GM12878 (cell line): ENCODE measurements around the gene DUOXA2. TPM values are rescaled to one million over a fixed set of nuclear protein-coding genes. Genes with fewer than 3 reads are reported as not detected.

Source experiments
- ATAC-seq: fragments of 200-7000 bp; cut with Tn5 transposase; 3 replicates; pipeline ENCODE4 v1.9.1; 2020; ENCODE audit warnings: mild to moderate bottlenecking, moderate library complexity
- BruUV-seq: library from RNA; stranded (reverse); fragments of 400-500 nt; replicated peaks from 2 replicates; lab custom pipeline; 2021; lab: Mats Ljungman, UMichigan
- CTCF ChIA-PET: fragments of 300-600 bp; sonication (Branson Sonifier 250); formaldehyde crosslinking; extraction: SDS; loops from one replicate; lab custom pipeline; 2021; ENCODE audit warnings: inconsistent platforms; lab: Yijun Ruan, JAX
- POLR2A ChIA-PET: fragments of 350-600 bp; formaldehyde crosslinking; extraction: SDS; loops from one replicate; lab custom pipeline; 2021; ENCODE audit warnings: inconsistent platforms; lab: Charles Lee
- RAD21 ChIA-PET: fragments of 300-600 bp; sonication (Branson Sonifier 250); formaldehyde crosslinking; loops from one replicate; lab custom pipeline; 2023; ENCODE audit warnings: antibody characterized with exemption; ENCODE audit not compliant: unreplicated experiment; lab: Charles Lee
- SMC1A ChIA-PET: fragments of 300-600 bp; sonication (Branson Sonifier 250); formaldehyde crosslinking; loops from one replicate; lab custom pipeline; 2023; ENCODE audit not compliant: unreplicated experiment, uncharacterized antibody; lab: Charles Lee
- DNase-seq: peaks from one replicate; pipeline ENCODE4 v3.0.0-alpha.2; 2011; ENCODE audit warnings: low read depth, low spot score
- FAIRE-seq: peaks from 3 replicates; lab custom pipeline; 2011; peaks lifted over from hg19 to GRCh38; lab: Jason Lieb, UNC
- H2AFZ ChIP-seq: 2 replicates; pipeline ENCODE4 v1.6.0; 2011; ENCODE audit warnings: low read depth, low read length, control low read depth; ENCODE audit not compliant: control insufficient read depth
- H3K27ac ChIP-seq: 2 replicates; pipeline ENCODE4 v1.5.1; 2011; ENCODE audit warnings: control low read depth; ENCODE audit not compliant: control insufficient read depth, insufficient read depth
- H3K27me3 ChIP-seq, 2 experiments: replicated peaks in 1 of 2; 2 replicates each; pipeline versions ENCODE4 v1.6.0 to v1.6.1; 2011; ENCODE audit warnings: low read length in 1 of 2; ENCODE audit not compliant: control insufficient read depth in 2 of 2, insufficient read depth in 2 of 2
- H3K36me3 ChIP-seq, 2 experiments: 2 replicates each; pipeline ENCODE4 v1.5.1; 2011; ENCODE audit warnings: low read length in 1 of 2; ENCODE audit not compliant: control insufficient read depth in 2 of 2, insufficient read depth in 2 of 2
- H3K4me1 ChIP-seq: 2 replicates; pipeline ENCODE4 v1.6.1; 2011; ENCODE audit warnings: mild to moderate bottlenecking, low read length, moderate library complexity, mixed read lengths; ENCODE audit not compliant: control insufficient read depth, insufficient read depth
- H3K4me2 ChIP-seq: 2 replicates; pipeline ENCODE4 v1.6.0; 2011; ENCODE audit warnings: control low read depth; ENCODE audit not compliant: control insufficient read depth, insufficient read depth
- H3K4me3 ChIP-seq: fragments of 200-600 bp; sonication (generic); 2 replicates; pipeline ENCODE4 v1.5.1; 2016
- H3K79me2 ChIP-seq: 2 replicates; pipeline ENCODE4 v1.6.0; 2011; ENCODE audit warnings: low read length; ENCODE audit not compliant: control insufficient read depth, insufficient read depth
- H3K9ac ChIP-seq: 2 replicates; pipeline ENCODE4 v1.8.0; 2011; ENCODE audit warnings: low read length, control low read depth, mixed read lengths; ENCODE audit not compliant: control insufficient read depth, insufficient read depth
- H3K9me3 ChIP-seq: replicated peaks from 3 replicates; pipeline ENCODE4 v1.5.1; 2011; ENCODE audit warnings: mild to moderate bottlenecking, low read length; ENCODE audit not compliant: control insufficient read depth, insufficient read depth
- H4K20me1 ChIP-seq: 2 replicates; pipeline ENCODE4 v1.6.0; 2011; ENCODE audit not compliant: control insufficient read depth, insufficient read depth
- RAD51 ChIP-seq: fragments of 450-650 bp; IDR thresholded peaks from 2 replicates; pipeline ENCODE4 v1.6.1; 2016; ENCODE audit warnings: moderate library complexity, mild to moderate bottlenecking, inconsistent platforms
- WGBS: methylation state at CpG from one replicate; pipeline ENCODE4 v1.1.6; 2016; ENCODE audit warnings: low lambda C conversion rate; ENCODE audit not compliant: insufficient replicate concordance, insufficient coverage; ENCODE audit errors: missing lambda C conversion rate; 5-methylcytosine and 5-hydroxymethylcytosine counted together
- in situ Hi-C: fragments of 300-500 bp; cut with MboI; formaldehyde crosslinking; loops from 9 replicates; pipeline ENCODE4 v1.14.3; 2018; ENCODE audit warnings: mixed read lengths
- intact Hi-C: fragments of 100-400 bp; cut with micrococcal nuclease; formaldehyde crosslinking; loops from one replicate; pipeline ENCODE4 v1.14.2; 2022; ENCODE audit not compliant: unreplicated experiment
- polyA plus RNA-seq, 11 experiments: library from polyadenylated mRNA; depleted of rRNA in 4 of 11; unstranded in 6 of 11; stranded (reverse) in 5 of 11; fragments of >200 nt; fragmentation: Nextera tagmentation in 4 of 11; fragmentation: Illumina TruSeq in 1 of 11; extraction: Ambion mirVana in 4 of 11; extraction: Trizol in 1 of 11; gene quantifications; 1 replicate in 1 of 11; 2 replicates in 10 of 11; pipeline versions ENCODE4 v1.2.1 to v1.2.3, GENCODE V29; 2011 to 2016; ENCODE audit warnings: inconsistent platforms in 2 of 11, missing spikeins in 2 of 11, low read depth in 1 of 11
- total RNA-seq, 4 experiments: library from RNA; depleted of rRNA in 3 of 4; stranded (reverse); fragments of >200 nt in 3 of 4; fragmentation: Illumina TruSeq in 1 of 4; extraction: Trizol in 1 of 4; gene quantifications; 2 replicates each; pipeline versions ENCODE4 v1.2.1 to v1.2.3, GENCODE V29; 2013 to 2021
- TF ChIP-seq, protein P1 (sequence below): fragments of 450-650 bp; IDR thresholded peaks from 2 replicates; pipeline ENCODE4 v1.6.1; 2017; ENCODE audit warnings: mild to moderate bottlenecking, low read depth, inconsistent platforms; ENCODE audit not compliant: poor library complexity, severe bottlenecking
- TF ChIP-seq, protein P2 (sequence below): IDR thresholded peaks from 2 replicates; pipeline ENCODE4 v1.6.1; 2011; ENCODE audit warnings: low read depth, mild to moderate bottlenecking, low read length, moderate library complexity, borderline replicate concordance; ENCODE audit errors: extremely low read depth
- TF ChIP-seq, protein P3 (sequence below), 3 experiments: IDR thresholded peaks in 2 of 3; conservative IDR thresholded peaks in 1 of 3; 2 replicates each; pipeline ENCODE4 v1.5.1; 2011; ENCODE audit warnings: low read depth in 3 of 3, low read length in 3 of 3, mild to moderate bottlenecking in 3 of 3, control low read depth in 2 of 3, moderate library complexity in 2 of 3, inconsistent platforms in 1 of 3, mixed read lengths in 1 of 3; ENCODE audit not compliant: control insufficient read depth in 2 of 3, insufficient read depth in 1 of 3; ENCODE audit errors: extremely low read depth in 1 of 3

Gene DUOXA2
- total and polyA plus RNA-seq, 10 of the 15 experiments (the other 5 are each of a cell fraction or from before 2014, with no cell fraction given) = not detected

DNA sequence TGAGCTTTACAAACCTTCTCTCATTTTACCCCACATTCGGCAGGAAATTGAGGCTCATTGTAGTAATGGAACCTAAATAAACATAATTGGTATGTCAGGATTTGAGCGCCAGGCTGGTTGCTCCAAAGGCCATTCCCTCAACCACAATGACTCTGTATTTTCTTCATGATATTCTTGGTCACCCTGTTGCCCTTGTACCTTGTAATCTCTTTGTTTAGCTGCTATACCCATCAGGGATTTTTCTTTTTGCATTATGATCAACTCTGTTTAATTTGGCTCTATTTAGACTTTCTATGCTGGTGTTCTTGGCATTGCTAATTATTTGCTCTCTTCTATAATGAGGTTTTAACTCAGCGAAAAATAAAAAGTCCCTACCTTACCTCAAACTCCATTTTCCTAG lies 30.0 kb upstream of the DUOXA2 start:
- intact Hi-C loops = no loop called here
- no peaks in the 10 kb centered on the region for H4K20me1 ChIP-seq
- ChIA-PET RAD21 (no interaction called here), POLR2A (no interaction called here), CTCF (interaction anchor here (1.3 kb wide), 1 partner anchor 34 kb away, joined by 4 read pairs; no protein-coding TSS in a partner anchor), SMC1A (no interaction called here)
- H3K4me3 ChIP-seq = no peak overlapping the region
- H2AFZ ChIP-seq = no peak overlapping the region
- no TSS peak for BruUV-seq
- 42% methylated on average over 3 of the region's 3 CpGs for WGBS
- DNase-seq (no peak), FAIRE-seq (no peak), ATAC-seq (no peak)
- H3K4me1 ChIP-seq = no peaks in the 10 kb centered on the region
- H3K36me3 ChIP-seq = no peaks in the 10 kb centered on the region
- H3K27ac ChIP-seq = no peak overlapping the region
- H3K27me3 ChIP-seq = 0 out of 4 replicates have a peak, but pooled peaks cover 0 to 2% of the 10 kb centered on the region in 2 experiments
- in situ Hi-C loops = no loop called here
- H3K9me3 ChIP-seq = no peaks in the 10 kb centered on the region
- H3K9ac ChIP-seq = no peak overlapping the region
- TF ChIP-seq, protein P1, sequence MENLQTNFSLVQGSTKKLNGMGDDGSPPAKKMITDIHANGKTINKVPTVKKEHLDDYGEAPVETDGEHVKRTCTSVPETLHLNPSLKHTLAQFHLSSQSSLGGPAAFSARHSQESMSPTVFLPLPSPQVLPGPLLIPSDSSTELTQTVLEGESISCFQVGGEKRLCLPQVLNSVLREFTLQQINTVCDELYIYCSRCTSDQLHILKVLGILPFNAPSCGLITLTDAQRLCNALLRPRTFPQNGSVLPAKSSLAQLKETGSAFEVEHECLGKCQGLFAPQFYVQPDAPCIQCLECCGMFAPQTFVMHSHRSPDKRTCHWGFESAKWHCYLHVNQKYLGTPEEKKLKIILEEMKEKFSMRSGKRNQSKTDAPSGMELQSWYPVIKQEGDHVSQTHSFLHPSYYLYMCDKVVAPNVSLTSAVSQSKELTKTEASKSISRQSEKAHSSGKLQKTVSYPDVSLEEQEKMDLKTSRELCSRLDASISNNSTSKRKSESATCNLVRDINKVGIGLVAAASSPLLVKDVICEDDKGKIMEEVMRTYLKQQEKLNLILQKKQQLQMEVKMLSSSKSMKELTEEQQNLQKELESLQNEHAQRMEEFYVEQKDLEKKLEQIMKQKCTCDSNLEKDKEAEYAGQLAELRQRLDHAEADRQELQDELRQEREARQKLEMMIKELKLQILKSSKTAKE = no peak
- TF ChIP-seq, protein P2, sequence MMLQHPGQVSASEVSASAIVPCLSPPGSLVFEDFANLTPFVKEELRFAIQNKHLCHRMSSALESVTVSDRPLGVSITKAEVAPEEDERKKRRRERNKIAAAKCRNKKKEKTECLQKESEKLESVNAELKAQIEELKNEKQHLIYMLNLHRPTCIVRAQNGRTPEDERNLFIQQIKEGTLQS = no peak
- no peak for TF ChIP-seq RAD51
- TF ChIP-seq, protein P3, sequence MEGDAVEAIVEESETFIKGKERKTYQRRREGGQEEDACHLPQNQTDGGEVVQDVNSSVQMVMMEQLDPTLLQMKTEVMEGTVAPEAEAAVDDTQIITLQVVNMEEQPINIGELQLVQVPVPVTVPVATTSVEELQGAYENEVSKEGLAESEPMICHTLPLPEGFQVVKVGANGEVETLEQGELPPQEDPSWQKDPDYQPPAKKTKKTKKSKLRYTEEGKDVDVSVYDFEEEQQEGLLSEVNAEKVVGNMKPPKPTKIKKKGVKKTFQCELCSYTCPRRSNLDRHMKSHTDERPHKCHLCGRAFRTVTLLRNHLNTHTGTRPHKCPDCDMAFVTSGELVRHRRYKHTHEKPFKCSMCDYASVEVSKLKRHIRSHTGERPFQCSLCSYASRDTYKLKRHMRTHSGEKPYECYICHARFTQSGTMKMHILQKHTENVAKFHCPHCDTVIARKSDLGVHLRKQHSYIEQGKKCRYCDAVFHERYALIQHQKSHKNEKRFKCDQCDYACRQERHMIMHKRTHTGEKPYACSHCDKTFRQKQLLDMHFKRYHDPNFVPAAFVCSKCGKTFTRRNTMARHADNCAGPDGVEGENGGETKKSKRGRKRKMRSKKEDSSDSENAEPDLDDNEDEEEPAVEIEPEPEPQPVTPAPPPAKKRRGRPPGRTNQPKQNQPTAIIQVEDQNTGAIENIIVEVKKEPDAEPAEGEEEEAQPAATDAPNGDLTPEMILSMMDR (IDR thresholded peaks at IDR 0.05 in 2 of 3, conservative IDR thresholded peaks at IDR 0.05 in 1 of 3; ENCODE audit: control insufficient read depth in 2 of 3, extremely low read depth in 1 of 3, insufficient read depth in 1 of 3, low read depth in 3 of 3, low read length in 3 of 3) = no peak
- no peak overlapping the region for H3K4me2 ChIP-seq
- H3K79me2 ChIP-seq = no peaks in the 10 kb centered on the region
